Erythroblast (primary cell): ENCODE results near the gene CRYGS.
"Not testable (repeated sequence)": the region's sequence is repeated elsewhere in the genome, so short reads cannot be mapped to it uniquely, and the experiment has no call there.

ENCODE experiments used
- DNase-seq, 2 experiments: peaks; one replicate each; lab custom pipeline; 2025; lab: John Stamatoyannopoulos, UW
- GATA1 ChIP-seq: IDR thresholded peaks from 2 replicates; pipeline ENCODE4 v1.6.1; 2011; ENCODE audit warnings: low read depth, mild to moderate bottlenecking, control low read depth, low read length, moderate library complexity
- POLR2A ChIP-seq: IDR thresholded peaks from 2 replicates; pipeline ENCODE4 v1.6.1; 2011; ENCODE audit warnings: mild to moderate bottlenecking, low read length

Gene CRYGS

GRCh38 chr3:186532598-186533072, 11.5 kb downstream of the CRYGS start:
- DNase-seq, result no peak
- TF ChIP-seq GATA1 (no peak), POLR2A (no peak)

DNA sequence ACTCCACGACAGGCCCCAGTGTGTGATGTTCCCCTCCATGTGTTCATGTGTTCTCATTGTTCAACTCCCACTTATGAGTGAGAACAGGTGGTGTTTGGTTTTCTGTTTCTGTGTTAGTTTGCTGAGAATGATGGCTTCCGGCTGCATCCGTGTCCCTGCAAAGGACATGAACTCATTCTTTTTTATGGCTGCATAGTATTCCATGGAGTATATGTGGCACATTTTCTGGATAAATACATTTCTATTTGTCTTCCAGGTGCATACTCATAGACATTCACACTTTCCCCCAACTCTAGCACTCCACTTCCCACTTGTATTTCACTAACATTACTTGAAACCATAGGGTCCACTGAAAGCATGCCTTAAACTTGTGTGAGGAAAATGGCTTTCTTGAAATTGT, 12.5 kb downstream of the CRYGS start:
- DNase-seq, result not testable (repeated sequence)

DNA sequence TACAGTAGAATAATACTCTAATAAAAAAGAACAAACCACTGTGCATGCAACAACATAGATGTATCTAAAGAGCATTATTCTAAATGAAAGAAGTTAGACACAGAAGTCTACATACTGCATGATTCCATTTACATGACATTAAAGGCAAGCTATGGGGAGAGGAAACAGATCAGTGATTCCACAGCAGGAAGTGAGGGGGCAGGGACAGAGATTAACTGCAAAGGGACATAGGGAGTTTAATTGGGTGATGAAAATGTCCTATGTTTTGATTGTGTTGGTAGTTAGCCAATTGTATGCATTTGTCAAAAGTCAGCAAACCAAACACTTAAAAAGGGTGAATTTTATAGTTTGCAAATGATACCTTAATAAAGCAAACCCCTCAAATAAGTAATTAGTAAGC, 13.8 kb downstream of the CRYGS start:
- no peak for TF ChIP-seq POLR2A
- TF ChIP-seq GATA1, result no peak
- DNase-seq, result no peak

- no peak for TF ChIP-seq GATA1
- no peak for TF ChIP-seq POLR2A
- no peak for DNase-seq
These were observed 14.8 kb downstream of the CRYGS start for GRCh38 chr3:186529201-186529999.

- TF ChIP-seq POLR2A (no peak), GATA1 (no peak)
- DNase-seq, result no peak
These were observed 17.9 kb downstream of the CRYGS start for GRCh38 chr3:186526256-186526606.

DNA sequence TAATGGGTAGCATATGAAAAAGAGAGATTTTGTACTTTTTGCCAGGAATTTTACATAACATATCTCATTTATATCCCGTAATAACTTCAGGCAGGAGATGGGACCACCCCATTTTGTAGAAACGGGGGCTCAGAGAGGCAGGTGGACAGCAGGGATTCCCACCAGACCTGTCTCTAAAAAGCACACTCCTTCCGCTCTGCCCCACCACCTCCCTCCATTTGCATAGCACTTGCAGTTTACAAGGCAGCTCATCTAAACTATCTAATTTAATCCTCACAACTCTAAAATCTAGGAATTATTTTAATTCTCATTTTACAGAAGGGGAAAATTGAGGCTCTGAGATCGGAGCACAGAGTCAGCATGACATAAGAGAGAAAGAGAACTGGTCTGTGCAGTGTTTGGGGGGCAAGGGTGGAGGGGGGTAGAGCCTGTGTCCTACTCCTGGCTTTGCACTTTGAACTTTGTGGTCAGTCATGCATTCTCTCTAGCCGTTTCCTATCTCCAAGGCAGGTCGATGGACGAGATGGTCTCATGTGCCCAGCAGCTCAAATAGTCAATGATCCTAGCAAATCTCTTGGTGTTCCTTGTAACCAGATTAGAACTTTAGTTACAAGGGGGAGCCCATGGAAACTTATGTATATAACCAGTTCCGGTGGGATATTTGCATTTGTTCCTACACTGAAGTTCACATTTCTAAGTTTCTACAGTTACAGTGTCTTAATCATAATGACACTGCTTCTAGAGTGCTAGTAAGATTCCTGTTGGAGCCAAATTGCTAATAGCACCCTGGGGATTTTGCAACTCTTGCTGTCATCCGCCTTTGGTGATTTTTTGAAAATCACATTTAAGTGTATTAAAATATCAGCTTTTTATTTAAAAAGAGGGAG, 18.6 kb downstream of the CRYGS start:
- DNase-seq, result no peak

DNA sequence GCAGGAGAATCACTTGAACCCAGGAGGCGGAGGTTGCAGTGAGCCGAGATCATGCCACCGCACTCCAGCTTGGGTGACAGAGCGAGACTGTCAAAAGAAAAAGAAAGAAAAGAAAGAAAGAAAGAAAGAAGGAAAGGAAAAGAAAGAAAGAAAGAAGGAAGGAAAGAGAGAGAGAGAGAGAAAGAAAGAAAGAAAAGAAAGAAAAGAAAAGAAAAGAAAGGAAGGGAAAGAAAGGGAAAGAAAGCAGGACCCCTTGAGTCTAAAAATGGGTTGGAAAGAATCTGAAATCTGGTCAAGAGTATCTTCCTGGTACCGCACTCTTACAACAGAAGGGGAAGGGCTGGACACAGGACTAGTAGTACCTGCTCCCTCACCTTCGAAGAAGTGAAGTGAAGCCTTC, 19.6 kb downstream of the CRYGS start:
- no peak for TF ChIP-seq GATA1
- DNase-seq, result no peak

More for the DNA sequence above, 18.6 kb downstream of the CRYGS start:
- TF ChIP-seq POLR2A (no peak), GATA1 (no peak)

- no peak for DNase-seq
- TF ChIP-seq GATA1 (no peak), POLR2A (no peak)
These were observed 20.7 kb downstream of the CRYGS start for GRCh38 chr3:186523434-186523833.

DNA sequence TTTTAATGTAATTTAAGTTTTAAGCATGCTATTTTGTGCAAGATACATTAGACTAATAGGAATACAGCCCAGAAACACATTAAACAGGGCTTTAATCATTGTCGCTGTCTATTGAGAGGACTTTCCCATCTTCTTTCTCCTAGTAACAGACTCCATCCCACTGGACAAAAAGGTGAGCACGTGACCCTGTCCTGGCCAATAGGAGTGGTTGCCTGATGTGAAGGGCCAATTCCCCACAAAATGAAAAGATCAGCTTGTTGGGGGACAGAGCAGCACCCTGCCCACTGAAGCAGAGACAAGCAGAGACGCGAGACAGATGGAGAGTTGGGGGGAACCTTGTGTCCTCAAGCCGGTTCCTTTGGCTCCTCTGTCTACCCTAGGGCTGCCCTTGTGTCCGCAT, 21.2 kb downstream of the CRYGS start:
- no peak for DNase-seq
- TF ChIP-seq POLR2A (no peak), GATA1 (no peak)

DNA sequence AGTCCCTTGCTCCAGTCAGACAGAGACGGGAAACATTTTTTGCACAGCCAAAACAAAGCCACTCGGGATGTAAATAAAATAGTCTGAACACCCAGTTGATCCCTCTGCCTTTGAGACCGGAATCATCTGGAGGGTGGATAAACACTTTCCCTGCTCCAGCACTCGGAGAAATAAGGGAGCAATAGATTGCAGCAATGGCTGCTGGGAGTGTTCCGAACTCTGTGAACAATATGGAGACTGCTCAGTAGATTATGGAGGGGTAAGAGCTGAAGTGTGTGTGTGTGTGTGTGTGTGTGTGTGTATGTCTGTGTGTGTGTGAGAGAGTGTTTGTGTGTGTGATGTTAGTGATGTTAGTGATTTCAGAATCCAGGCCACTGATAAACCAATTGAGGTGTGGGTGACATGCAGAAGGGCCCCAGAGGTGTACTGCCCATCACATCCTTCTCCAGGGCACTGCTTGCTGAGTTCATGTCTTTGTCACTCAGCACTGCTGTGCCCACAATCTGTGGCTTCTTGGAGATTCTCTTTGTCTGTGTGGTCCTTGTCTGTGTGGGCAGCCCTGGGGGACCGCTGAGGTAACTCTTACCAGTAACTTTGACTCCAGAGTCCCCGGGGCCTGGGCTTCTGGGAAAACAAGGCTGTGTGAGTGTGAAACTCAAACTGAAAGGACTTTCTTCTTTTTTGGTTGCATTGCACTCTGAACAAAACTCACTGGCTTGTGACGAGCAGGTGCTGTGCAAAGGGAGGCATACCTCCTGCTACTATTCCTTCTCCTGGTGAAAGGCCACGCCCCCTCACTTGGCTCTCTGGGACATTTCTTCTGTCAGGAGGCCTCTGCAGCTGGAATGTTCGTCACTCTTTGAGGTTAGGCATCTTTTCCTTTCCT, 23.0 kb downstream of the CRYGS start:
- no peak for TF ChIP-seq GATA1
- no peak for TF ChIP-seq POLR2A
- no peak for DNase-seq

GRCh38 chr3:186520431-186520830, 23.7 kb downstream of the CRYGS start:
- DNase-seq, result no peak
- no peak for TF ChIP-seq POLR2A
- no peak for TF ChIP-seq GATA1

DNA sequence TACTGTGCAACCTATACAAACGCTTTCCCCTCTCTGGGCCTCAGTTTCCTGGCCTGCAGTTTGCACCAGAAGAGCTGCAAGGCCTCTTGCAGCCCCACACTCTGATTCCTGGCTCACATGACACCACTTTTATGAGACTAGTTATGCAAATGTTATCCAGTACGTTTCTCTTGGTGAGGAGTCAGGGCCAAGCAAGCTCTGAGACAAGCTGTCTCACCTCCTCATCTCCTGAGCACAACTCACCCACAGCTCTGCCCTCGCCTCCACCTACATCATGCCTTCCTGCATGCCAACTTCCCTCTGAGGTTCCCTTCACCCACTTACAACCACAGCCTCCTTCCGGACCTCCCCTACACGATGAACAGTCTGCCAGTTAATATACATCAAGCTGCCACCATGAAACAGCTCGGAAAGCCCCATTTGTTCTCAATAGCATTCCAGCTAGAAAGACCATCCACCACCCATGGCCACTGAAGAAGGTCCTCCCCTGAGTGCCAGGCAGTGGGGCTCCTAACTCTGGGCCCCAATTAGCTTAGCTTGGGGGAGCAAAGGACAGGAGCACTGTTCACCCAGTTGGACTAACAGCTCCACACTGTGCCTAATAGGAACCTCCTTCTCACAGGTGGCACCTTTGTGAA, 25.0 kb downstream of the CRYGS start:
- no peak for DNase-seq

GRCh38 chr3:186517218-186517617, 27.0 kb downstream of the CRYGS start:
- no peak for TF ChIP-seq POLR2A
- no peak for DNase-seq

More for the DNA sequence above, 25.0 kb downstream of the CRYGS start:
- no peak for TF ChIP-seq POLR2A
- no peak for TF ChIP-seq GATA1

- no peak for TF ChIP-seq GATA1
- no peak for TF ChIP-seq POLR2A
- no peak for DNase-seq
These were observed 27.5 kb downstream of the CRYGS start for GRCh38 chr3:186516646-186517045.
